ENCODE data around the gene MB. TPM values are rescaled to one million over a fixed set of nuclear protein-coding genes. Genes with fewer than 3 reads are reported as not detected.

Gene MB
- total RNA-seq, 2 experiments from 2014 or later: not detected

GRCh38 chr22:35592418-35592967 lies 24.6 kb downstream of the MB start:
- H3K4me1 Mint-ChIP-seq (ENCODE audit: low read depth): no peaks in the 10 kb centered on the region
- intact Hi-C loops (cut with DNase I, micrococcal nuclease): no loop called here
- no peak overlapping the region for H3K4me3 ChIP-seq (ENCODE audit: low read length)
- ChIA-PET CTCF (no interaction called here), POLR2A (no interaction called here)
- H3K36me3 Mint-ChIP-seq (ENCODE audit: low read depth): no peaks in the 10 kb centered on the region
- H3K36me3 ChIP-seq (ENCODE audit: insufficient read depth, low read length): no peaks in the 10 kb centered on the region
- ATAC-seq (ENCODE audit: poor library complexity) (no peak), DNase-seq (no peak)
- no peaks in the 10 kb centered on the region for H3K9me3 ChIP-seq (ENCODE audit: control insufficient read depth in 1 of 2, insufficient read depth in 1 of 2, low read length in 2 of 2)
- no peak overlapping the region for H3K4me3 Mint-ChIP-seq
- H3K27me3 Mint-ChIP-seq: no peaks in the 10 kb centered on the region
- no peaks in the 10 kb centered on the region for H3K27me3 ChIP-seq (ENCODE audit: control insufficient read depth in 1 of 2, insufficient read depth in 2 of 2, low read length in 2 of 2)
- no peak overlapping the region for H3K27ac ChIP-seq (ENCODE audit: low read depth in 1 of 2, low read length in 2 of 2)
- TF ChIP-seq, protein P1, sequence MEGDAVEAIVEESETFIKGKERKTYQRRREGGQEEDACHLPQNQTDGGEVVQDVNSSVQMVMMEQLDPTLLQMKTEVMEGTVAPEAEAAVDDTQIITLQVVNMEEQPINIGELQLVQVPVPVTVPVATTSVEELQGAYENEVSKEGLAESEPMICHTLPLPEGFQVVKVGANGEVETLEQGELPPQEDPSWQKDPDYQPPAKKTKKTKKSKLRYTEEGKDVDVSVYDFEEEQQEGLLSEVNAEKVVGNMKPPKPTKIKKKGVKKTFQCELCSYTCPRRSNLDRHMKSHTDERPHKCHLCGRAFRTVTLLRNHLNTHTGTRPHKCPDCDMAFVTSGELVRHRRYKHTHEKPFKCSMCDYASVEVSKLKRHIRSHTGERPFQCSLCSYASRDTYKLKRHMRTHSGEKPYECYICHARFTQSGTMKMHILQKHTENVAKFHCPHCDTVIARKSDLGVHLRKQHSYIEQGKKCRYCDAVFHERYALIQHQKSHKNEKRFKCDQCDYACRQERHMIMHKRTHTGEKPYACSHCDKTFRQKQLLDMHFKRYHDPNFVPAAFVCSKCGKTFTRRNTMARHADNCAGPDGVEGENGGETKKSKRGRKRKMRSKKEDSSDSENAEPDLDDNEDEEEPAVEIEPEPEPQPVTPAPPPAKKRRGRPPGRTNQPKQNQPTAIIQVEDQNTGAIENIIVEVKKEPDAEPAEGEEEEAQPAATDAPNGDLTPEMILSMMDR (IDR thresholded peaks at IDR 0.05): no peak
- H3K9me3 Mint-ChIP-seq: no peaks in the 10 kb centered on the region
- no peak overlapping the region for H3K27ac Mint-ChIP-seq
- no peaks in the 10 kb centered on the region for H3K4me1 ChIP-seq (ENCODE audit: insufficient read depth, low read length)

DNA sequence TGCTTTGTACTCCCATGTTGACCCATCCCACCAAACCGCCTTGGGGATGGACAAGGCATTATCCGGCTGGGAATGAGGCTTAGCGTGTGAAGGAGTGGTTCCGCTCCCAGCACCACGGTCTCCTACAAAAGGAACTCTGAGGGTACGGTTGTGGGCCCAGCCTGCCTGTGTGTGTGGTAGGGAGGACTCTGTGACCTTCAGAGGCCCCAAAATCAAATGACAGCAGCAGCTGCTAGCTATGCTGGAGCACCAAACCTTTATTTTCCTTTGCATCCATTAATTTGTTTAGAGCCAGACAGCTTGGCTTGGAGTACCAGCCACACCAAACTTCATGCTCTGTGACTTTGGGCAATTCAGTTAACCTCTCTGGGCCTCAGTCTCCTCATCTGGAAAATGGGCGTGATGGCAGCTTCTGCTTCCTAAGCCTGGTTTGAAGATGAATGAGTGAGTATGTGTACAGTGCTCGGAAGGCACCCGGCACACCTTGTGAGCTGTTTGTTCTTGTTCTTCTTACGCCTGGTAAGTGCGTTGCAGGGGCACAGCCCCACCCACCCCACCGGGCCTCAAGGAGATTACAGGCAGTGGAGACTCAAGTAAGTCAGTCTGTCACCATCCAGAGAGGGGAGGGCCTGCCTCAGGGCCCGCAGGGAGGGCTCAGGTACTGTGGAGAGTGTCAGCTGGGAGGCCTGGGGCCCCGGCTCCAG lies 25.3 kb downstream of the MB start:
- H3K36me3 Mint-ChIP-seq (ENCODE audit: low read depth): no peaks in the 10 kb centered on the region
- TF ChIP-seq, protein P1 (IDR thresholded peaks at IDR 0.05): no peak
- Histone ChIP-seq H3K4me1 (ENCODE audit: insufficient read depth, low read length) (no peaks in the 10 kb centered on the region), H3K9me3 (ENCODE audit: control insufficient read depth in 1 of 2, insufficient read depth in 1 of 2, low read length in 2 of 2) (no peaks in the 10 kb centered on the region), H3K27ac (ENCODE audit: low read depth in 1 of 2, low read length in 2 of 2) (no peak overlapping the region), H3K36me3 (ENCODE audit: insufficient read depth, low read length) (no peaks in the 10 kb centered on the region), H3K27me3 (ENCODE audit: control insufficient read depth in 1 of 2, insufficient read depth in 2 of 2, low read length in 2 of 2) (no peaks in the 10 kb centered on the region), H3K4me3 (ENCODE audit: low read length) (no peak overlapping the region)
- ATAC-seq (ENCODE audit: poor library complexity): no peak
- H3K9me3 Mint-ChIP-seq: no peaks in the 10 kb centered on the region
- no peaks in the 10 kb centered on the region for H3K27me3 Mint-ChIP-seq
- CTCF ChIA-PET: no interaction called here
- POLR2A ChIA-PET: no interaction called here
- no peak overlapping the region for H3K4me3 Mint-ChIP-seq
- intact Hi-C loops (cut with DNase I, micrococcal nuclease): no loop called here
- no peak for DNase-seq
- no peaks in the 10 kb centered on the region for H3K4me1 Mint-ChIP-seq (ENCODE audit: low read depth)
- no peak overlapping the region for H3K27ac Mint-ChIP-seq

DNA sequence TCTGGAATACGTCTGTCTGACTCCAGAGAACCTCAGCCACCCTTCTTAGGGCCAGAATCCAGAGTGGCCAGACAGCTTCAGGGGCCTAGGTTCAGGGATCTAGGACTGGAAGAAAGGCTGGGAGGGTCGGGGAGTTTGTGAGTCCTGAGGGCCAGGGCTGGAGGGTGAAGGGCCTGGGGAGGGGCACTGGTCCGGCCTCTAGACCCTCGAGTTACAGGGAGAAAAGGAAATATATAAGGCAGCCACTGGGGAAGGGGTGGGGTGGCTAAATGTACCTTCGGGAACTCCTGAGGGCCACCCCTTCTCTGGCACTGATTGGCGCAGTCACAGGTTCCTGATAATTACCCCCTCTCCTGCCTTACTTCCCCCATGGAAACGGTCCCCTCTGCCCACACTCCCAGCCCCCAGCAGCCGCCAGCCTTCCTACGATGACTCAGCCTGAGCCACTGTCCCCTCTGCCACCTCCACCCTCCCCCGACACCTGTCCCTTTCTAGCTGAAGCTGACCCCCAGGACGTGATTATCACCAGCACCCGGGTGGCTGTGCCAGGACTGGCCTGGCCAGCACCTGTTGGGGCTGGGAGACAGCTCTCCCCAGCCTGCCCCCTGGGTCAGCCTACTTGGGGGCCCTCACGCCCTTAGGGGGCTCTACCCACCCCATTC lies 26.4 kb downstream of the MB start:
- POLR2A ChIA-PET: no interaction called here
- ATAC-seq (ENCODE audit: poor library complexity): no peak
- H3K27me3 ChIP-seq (ENCODE audit: control insufficient read depth in 1 of 2, insufficient read depth in 2 of 2, low read length in 2 of 2): no peaks in the 10 kb centered on the region
- no peak overlapping the region for H3K27ac Mint-ChIP-seq
- CTCF ChIA-PET: interaction anchor here (0.9 kb wide), 1 partner anchor 228 kb away, joined by 3 read pairs; no protein-coding TSS in a partner anchor
- no peak overlapping the region for H3K27ac ChIP-seq (ENCODE audit: low read depth in 1 of 2, low read length in 2 of 2)
- DNase-seq: no peak
- intact Hi-C loops (cut with DNase I, micrococcal nuclease): no loop called here
- no peak overlapping the region for H3K4me3 ChIP-seq (ENCODE audit: low read length)
- no peaks in the 10 kb centered on the region for H3K9me3 ChIP-seq (ENCODE audit: control insufficient read depth in 1 of 2, insufficient read depth in 1 of 2, low read length in 2 of 2)
- TF ChIP-seq, protein P1 (IDR thresholded peaks at IDR 0.05): no peak
- no peaks in the 10 kb centered on the region for H3K36me3 Mint-ChIP-seq (ENCODE audit: low read depth)
- H3K9me3 Mint-ChIP-seq: no peaks in the 10 kb centered on the region
- no peaks in the 10 kb centered on the region for H3K36me3 ChIP-seq (ENCODE audit: insufficient read depth, low read length)
- no peak overlapping the region for H3K4me3 Mint-ChIP-seq
- no peaks in the 10 kb centered on the region for H3K4me1 Mint-ChIP-seq (ENCODE audit: low read depth)
- no peaks in the 10 kb centered on the region for H3K4me1 ChIP-seq (ENCODE audit: insufficient read depth, low read length)
- no peaks in the 10 kb centered on the region for H3K27me3 Mint-ChIP-seq
